ENCODE measurements around the gene IL12RB2. TPM values are rescaled to one million over a fixed set of nuclear protein-coding genes. Genes with fewer than 3 reads are reported as not detected.

Gene IL12RB2
- total and polyA plus RNA-seq, 2 of the 13 experiments (the other 11 are each of a cell fraction or from before 2014, with no cell fraction given), result not detected

DNA sequence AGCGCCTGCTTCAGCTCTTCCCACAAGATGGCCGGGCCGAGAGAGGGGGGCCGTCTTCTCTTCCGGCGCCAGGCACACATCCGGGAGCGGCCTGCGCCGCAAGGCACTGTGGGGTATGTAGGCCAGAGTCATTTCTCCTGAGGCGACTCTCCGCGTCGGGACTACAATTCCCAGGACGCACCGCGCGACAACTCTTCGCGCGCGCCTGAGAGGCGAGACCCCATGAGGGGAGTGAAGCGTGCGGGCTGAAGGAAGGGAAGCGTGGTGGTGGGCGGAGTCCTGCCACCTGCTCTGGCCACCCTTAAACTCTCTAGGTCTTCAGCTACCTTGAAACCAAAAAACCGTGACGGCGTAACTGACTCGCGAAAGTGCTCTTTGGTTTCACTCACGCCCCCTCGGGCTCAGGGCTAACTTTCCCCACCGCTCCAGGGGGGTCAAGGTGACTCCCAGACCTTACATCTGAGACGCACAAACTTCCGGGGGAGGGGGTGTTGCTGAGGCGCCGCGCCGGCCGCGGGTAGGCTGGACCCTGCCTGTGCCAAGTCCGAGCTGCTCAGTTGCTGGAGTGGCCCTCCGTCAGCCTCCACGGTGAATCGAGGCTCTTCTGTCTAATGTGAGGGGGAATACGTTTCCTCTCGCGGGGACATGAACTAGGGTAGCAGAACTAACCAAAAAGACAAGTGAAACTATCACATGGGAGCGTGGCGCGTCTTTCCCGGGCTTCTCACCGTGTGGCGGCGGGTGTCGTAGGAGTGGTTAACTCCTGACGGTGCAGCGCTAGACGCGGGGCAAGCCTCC is 122.9 kb downstream of the IL12RB2 start, which contains the start of gene SERBP1 (continued):
- TF ChIP-seq MYC (CRISPR knock-in tag; IDR thresholded peaks at IDR 0.05; ENCODE audit: borderline replicate concordance) (peak; percentile 90), ZBTB3 (CRISPR knock-in tag; IDR thresholded peaks at IDR 0.05; ENCODE audit: borderline replicate concordance, low read depth) (no peak), STAT5B (CRISPR knock-in tag; IDR thresholded peaks at IDR 0.05) (no peak), TAF15 (IDR thresholded peaks at IDR 0.05; ENCODE audit: low read depth, low read length, poor library complexity, severe bottlenecking) (no peak), CBX5 (CRISPR knock-in tag; IDR thresholded peaks at IDR 0.05; ENCODE audit: borderline replicate concordance) (no peak; the same call in 1 of the 2 replicates), GABPA (IDR thresholded peaks at IDR 0.05; ENCODE audit: low read depth, low read length) (peak; percentile 83), GABPA (CRISPR knock-in tag; IDR thresholded peaks at IDR 0.05; ENCODE audit: low read depth) (peak; percentile 95), ZNF768 (CRISPR knock-in tag; IDR thresholded peaks at IDR 0.05) (peak; percentile 16; the same call in 1 of the 2 replicates), HNRNPUL1 (IDR thresholded peaks at IDR 0.05; ENCODE audit: low read depth, low read length) (no peak), FOSL1 (CRISPR knock-in tag; IDR thresholded peaks at IDR 0.05; ENCODE audit: borderline replicate concordance) (no peak), EHMT2 (IDR thresholded peaks at IDR 0.05; ENCODE audit: borderline replicate concordance, low read depth, low read length) (no peak), NCOA2 (CRISPR knock-in tag; IDR thresholded peaks at IDR 0.05) (peak; percentile 12; the same call in 1 of the 2 replicates), RARA (CRISPR knock-in tag; IDR thresholded peaks at IDR 0.05) (peak; percentile 36), SMAD9 (CRISPR knock-in tag; IDR thresholded peaks at IDR 0.05) (no peak; the same call in 1 of the 2 replicates), PHF20 (CRISPR knock-in tag; IDR thresholded peaks at IDR 0.05) (peak; percentile 62; the same call in 1 of the 2 replicates), ZNF615 (CRISPR knock-in tag; IDR thresholded peaks at IDR 0.05; ENCODE audit: borderline replicate concordance) (0 out of 2 replicates have a peak, but pooled peaks have one; percentile 29), ZNF891 (CRISPR knock-in tag; IDR thresholded peaks at IDR 0.05) (peak; percentile 76), TGIF2 (CRISPR knock-in tag; IDR thresholded peaks at IDR 0.05) (0 out of 2 replicates have a peak, but pooled peaks have one; percentile 22), ZNF512B (CRISPR knock-in tag; IDR thresholded peaks at IDR 0.05; ENCODE audit: borderline replicate concordance) (no peak), ZMYM3 (CRISPR knock-in tag; IDR thresholded peaks at IDR 0.05) (no peak)
- TF ChIP-seq, protein P1, sequence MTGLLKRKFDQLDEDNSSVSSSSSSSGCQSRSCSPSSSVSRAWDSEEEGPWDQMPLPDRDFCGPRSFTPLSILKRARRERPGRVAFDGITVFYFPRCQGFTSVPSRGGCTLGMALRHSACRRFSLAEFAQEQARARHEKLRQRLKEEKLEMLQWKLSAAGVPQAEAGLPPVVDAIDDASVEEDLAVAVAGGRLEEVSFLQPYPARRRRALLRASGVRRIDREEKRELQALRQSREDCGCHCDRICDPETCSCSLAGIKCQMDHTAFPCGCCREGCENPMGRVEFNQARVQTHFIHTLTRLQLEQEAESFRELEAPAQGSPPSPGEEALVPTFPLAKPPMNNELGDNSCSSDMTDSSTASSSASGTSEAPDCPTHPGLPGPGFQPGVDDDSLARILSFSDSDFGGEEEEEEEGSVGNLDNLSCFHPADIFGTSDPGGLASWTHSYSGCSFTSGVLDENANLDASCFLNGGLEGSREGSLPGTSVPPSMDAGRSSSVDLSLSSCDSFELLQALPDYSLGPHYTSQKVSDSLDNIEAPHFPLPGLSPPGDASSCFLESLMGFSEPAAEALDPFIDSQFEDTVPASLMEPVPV (CRISPR knock-in tag; IDR thresholded peaks at IDR 0.05), result peak; percentile 58; the same call in 1 of the 2 replicates
- TF ChIP-seq, protein P2, sequence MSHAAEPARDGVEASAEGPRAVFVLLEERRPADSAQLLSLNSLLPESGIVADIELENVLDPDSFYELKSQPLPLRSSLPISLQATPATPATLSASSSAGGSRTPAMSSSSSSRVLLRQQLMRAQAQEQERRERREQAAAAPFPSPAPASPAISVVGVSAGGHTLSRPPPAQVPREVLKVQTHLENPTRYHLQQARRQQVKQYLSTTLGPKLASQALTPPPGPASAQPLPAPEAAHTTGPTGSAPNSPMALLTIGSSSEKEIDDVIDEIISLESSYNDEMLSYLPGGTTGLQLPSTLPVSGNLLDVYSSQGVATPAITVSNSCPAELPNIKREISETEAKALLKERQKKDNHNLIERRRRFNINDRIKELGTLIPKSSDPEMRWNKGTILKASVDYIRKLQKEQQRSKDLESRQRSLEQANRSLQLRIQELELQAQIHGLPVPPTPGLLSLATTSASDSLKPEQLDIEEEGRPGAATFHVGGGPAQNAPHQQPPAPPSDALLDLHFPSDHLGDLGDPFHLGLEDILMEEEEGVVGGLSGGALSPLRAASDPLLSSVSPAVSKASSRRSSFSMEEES (CRISPR knock-in tag; IDR thresholded peaks at IDR 0.05), result peak; percentile 78
